ENCODE results near the gene TIMM17A. TPM values are rescaled to one million over a fixed set of nuclear protein-coding genes. Genes with fewer than 3 reads are reported as not detected.

The TIMM17A gene
- total RNA-seq, 1 donor from 2014 or later: 50.4 TPM

DNA sequence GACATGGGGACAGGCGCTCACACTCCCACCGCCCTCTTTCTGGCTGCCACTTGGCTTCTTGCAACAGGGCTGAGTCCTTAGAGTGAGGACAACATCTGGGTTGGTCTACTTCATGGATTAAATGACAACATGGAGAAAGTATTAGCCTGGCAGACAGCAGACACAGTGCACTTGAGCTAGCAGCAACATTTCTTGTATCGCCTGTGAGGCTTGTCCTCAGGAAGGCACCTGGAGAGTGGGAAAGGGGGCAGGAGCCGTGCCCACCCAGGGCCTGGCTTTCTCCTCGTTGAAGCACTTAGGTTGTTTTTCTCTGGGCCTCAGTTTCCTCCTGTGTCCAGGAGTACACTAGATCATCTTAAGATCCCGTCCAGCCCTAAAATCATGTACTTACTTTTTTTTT lies 58.8 kb downstream of the TIMM17A start:
- H3K4me1 Mint-ChIP-seq: peaks cover 10% of the 10 kb centered on the region
- DNase-seq (no peak), ATAC-seq (ENCODE audit: low read depth) (no peak)
- ChIA-PET POLR2A (no interaction called here), CTCF (no interaction called here)
- H3K4me3 Mint-ChIP-seq: no peak overlapping the region
- TF ChIP-seq CTCF (IDR thresholded peaks at IDR 0.05): no peak
- intact Hi-C loops (cut with micrococcal nuclease): no loop called here
- no peaks in the 10 kb centered on the region for H3K9me3 Mint-ChIP-seq
- H3K27me3 Mint-ChIP-seq: peaks cover 6% of the 10 kb centered on the region
- no peaks in the 10 kb centered on the region for H3K36me3 Mint-ChIP-seq (ENCODE audit: low read depth)
- no peak overlapping the region for H3K27ac Mint-ChIP-seq

DNA sequence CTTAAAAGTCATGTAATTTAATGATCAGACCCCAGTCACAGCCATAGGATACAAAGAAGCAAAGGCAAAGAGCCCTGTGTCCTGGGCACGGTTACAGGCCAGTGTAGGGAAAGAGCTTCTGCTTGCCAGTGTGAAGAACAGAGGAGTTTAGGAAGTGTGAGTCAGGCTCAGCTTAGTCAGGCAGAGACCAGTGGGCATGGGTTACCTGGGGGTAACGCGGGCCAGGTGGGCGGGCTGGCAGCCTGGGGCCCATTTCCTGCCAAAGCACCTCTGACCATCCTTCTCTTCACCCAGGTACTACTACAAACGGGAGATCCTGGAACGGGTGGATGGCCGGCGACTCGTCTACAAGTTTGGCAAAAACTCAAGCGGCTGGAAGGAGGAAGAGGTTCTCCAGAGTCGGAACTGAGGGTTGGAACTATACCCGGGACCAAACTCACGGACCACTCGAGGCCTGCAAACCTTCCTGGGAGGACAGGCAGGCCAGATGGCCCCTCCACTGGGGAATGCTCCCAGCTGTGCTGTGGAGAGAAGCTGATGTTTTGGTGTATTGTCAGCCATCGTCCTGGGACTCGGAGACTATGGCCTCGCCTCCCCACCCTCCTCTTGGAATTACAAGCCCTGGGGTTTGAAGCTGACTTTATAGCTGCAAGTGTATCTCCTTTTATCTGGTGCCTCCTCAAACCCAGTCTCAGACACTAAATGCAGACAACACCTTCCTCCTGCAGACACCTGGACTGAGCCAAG lies 59.8 kb downstream of the TIMM17A start:
- Mint-ChIP-seq H3K27ac (no peak overlapping the region), H3K4me3 (no peak overlapping the region), H3K27me3 (peaks cover 6% of the 10 kb centered on the region), H3K36me3 (ENCODE audit: low read depth) (no peaks in the 10 kb centered on the region), H3K4me1 (peaks cover 6% of the 10 kb centered on the region), H3K9me3 (no peaks in the 10 kb centered on the region)
- POLR2A ChIA-PET: no interaction called here
- no peak for ATAC-seq (ENCODE audit: low read depth)
- DNase-seq: no peak
- no peak for TF ChIP-seq CTCF (IDR thresholded peaks at IDR 0.05)
- intact Hi-C loops (cut with micrococcal nuclease): no loop called here
- CTCF ChIA-PET: no interaction called here

DNA sequence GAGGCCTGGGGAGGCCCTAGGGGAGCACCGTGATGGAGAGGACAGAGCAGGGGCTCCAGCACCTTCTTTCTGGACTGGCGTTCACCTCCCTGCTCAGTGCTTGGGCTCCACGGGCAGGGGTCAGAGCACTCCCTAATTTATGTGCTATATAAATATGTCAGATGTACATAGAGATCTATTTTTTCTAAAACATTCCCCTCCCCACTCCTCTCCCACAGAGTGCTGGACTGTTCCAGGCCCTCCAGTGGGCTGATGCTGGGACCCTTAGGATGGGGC lies 60.3 kb downstream of the TIMM17A start:
- H3K4me3 Mint-ChIP-seq: no peak overlapping the region
- ATAC-seq (ENCODE audit: low read depth) (no peak), DNase-seq (no peak)
- no peak overlapping the region for H3K27ac Mint-ChIP-seq
- ChIA-PET POLR2A (no interaction called here), CTCF (interaction anchor here (1.1 kb wide), 1 partner anchor 8 kb away, joined by 3 read pairs; no protein-coding TSS in a partner anchor)
- TF ChIP-seq CTCF (IDR thresholded peaks at IDR 0.05): no peak
- intact Hi-C loops (cut with micrococcal nuclease): no loop called here
- H3K9me3 Mint-ChIP-seq: no peaks in the 10 kb centered on the region
- H3K36me3 Mint-ChIP-seq (ENCODE audit: low read depth): no peaks in the 10 kb centered on the region
- peaks cover under 1% of the 10 kb centered on the region for H3K4me1 Mint-ChIP-seq
- H3K27me3 Mint-ChIP-seq: peaks cover 6% of the 10 kb centered on the region

DNA sequence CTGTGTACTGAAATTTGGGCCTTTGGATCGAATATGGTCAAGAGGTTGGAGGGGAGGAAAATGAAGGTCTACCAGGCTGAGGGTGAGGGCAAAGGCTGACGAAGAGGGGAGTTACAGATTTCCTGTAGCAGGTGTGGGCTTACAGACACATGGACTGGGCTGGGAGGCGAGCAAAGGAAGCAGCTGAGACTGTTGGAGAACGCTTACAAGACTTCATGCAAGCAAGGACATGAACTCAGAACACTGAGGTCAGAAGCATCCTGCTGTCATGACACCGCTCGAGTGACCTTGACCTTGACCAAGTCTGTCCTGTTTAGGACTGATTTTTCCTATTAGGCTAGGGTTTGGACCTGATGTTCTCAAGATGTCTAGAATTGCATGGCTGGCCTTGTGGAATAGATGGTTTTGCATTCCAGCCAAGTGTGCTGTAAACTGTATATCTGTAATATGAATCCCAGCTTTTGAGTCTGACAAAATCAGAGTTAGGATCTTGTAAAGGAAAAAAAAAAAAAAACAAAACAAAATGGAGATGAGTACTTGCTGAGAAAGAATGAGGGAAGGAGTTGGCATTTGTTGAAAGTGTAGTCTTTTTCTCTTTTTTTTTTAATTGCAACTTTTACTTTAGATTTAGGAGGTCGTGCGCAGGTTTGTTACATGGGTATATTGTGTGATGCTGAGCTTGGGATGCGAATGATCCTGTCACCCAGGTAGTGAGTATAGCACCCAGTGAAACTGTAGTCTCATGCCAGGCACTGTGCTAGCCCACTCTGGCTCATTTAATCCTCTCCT lies 60.9 kb downstream of the TIMM17A start:
- ChIA-PET CTCF (interaction anchor here (1.1 kb wide), 1 partner anchor 9 kb away, joined by 3 read pairs; no protein-coding TSS in a partner anchor), POLR2A (no interaction called here)
- Mint-ChIP-seq H3K4me3 (no peak overlapping the region), H3K4me1 (no peaks in the 10 kb centered on the region), H3K27ac (no peak overlapping the region), H3K9me3 (no peaks in the 10 kb centered on the region), H3K27me3 (peaks cover 8% of the 10 kb centered on the region), H3K36me3 (ENCODE audit: low read depth) (no peaks in the 10 kb centered on the region)
- TF ChIP-seq CTCF (IDR thresholded peaks at IDR 0.05): no peak
- DNase-seq (no peak), ATAC-seq (ENCODE audit: low read depth) (no peak)
- intact Hi-C loops (cut with micrococcal nuclease): no loop called here

All from activated B cell treated with CpG ODN at 0.5 μM for 24 hours (primary cell).